Pulmonary artery endothelial cell (primary cell): ENCODE measurements around the gene GAA. TPM values are rescaled to one million over a fixed set of nuclear protein-coding genes. Genes with fewer than 3 reads are reported as not detected.

Source experiments
- DNase-seq: peaks from one replicate; pipeline ENCODE4 v3.0.0-alpha.2; 2011; ENCODE audit warnings: low read depth, low spot score
- total RNA-seq: library from RNA; depleted of rRNA; stranded (reverse); fragments of >200 nt; gene quantifications from 2 replicates; pipeline ENCODE4 v1.2.3, GENCODE V29; 2014

GAA gene
- total RNA-seq, 1 donor from 2014 or later = 17.6 TPM

DNA sequence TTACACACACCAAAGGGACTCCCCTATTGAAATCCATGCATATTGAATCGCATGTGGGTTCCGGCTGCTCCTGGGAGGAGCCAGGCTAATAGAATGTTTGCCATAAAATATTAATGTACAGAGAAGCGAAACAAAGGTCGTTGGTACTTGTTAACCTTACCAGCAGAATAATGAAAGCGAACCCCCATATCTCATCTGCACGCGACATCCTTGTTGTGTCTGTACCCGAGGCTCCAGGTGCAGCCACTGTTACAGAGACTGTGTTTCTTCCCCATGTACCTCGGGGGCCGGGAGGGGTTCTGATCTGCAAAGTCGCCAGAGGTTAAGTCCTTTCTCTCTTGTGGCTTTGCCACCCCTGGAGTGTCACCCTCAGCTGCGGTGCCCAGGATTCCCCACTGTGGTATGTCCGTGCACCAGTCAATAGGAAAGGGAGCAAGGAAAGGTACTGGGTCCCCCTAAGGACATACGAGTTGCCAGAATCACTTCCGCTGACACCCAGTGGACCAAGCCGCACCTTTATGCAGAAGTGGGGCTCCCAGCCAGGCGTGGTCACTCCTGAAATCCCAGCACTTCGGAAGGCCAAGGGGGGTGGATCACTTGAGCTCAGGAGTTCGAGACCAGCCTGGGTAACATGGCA lies 2.2 kb downstream of the GAA start:
- DNase-seq = no peak

DNA sequence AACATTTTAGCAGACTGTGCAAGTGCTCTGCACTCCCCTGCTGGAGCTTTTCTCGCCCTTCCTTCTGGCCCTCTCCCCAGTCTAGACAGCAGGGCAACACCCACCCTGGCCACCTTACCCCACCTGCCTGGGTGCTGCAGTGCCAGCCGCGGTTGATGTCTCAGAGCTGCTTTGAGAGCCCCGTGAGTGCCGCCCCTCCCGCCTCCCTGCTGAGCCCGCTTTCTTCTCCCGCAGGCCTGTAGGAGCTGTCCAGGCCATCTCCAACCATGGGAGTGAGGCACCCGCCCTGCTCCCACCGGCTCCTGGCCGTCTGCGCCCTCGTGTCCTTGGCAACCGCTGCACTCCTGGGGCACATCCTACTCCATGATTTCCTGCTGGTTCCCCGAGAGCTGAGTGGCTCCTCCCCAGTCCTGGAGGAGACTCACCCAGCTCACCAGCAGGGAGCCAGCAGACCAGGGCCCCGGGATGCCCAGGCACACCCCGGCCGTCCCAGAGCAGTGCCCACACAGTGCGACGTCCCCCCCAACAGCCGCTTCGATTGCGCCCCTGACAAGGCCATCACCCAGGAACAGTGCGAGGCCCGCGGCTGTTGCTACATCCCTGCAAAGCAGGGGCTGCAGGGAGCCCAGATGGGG lies 3.1 kb downstream of the GAA start:
- no peak for DNase-seq

DNA sequence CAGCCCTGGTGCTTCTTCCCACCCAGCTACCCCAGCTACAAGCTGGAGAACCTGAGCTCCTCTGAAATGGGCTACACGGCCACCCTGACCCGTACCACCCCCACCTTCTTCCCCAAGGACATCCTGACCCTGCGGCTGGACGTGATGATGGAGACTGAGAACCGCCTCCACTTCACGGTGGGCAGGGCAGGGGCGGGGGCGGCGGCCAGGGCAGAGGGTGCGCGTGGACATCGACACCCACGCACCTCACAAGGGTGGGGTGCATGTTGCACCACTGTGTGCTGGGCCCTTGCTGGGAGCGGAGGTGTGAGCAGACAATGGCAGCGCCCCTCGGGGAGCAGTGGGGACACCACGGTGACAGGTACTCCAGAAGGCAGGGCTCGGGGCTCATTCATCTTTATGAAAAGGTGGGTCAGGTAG lies 3.6 kb downstream of the GAA start:
- DNase-seq = no peak

DNA sequence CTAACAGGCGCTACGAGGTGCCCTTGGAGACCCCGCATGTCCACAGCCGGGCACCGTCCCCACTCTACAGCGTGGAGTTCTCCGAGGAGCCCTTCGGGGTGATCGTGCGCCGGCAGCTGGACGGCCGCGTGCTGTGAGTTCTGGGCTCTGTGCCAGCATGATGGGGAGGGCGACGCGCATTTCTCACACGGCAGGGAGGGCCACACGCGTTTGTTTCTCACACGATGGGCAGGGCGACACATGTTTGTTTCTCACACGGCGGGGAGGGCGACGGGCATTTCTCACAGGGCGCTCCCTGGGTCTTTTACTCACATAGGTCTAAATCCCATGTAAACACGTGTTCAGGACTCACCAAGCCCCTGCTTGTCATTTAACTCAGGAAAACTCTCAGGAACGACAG lies 4.4 kb downstream of the GAA start:
- no peak for DNase-seq

- no peak for DNase-seq
These were observed 4.8 kb downstream of the GAA start for GRCh38 chr17:80106176-80106575.

- no peak for DNase-seq
These were observed 5.4 kb downstream of the GAA start for GRCh38 chr17:80106751-80107150.

DNA sequence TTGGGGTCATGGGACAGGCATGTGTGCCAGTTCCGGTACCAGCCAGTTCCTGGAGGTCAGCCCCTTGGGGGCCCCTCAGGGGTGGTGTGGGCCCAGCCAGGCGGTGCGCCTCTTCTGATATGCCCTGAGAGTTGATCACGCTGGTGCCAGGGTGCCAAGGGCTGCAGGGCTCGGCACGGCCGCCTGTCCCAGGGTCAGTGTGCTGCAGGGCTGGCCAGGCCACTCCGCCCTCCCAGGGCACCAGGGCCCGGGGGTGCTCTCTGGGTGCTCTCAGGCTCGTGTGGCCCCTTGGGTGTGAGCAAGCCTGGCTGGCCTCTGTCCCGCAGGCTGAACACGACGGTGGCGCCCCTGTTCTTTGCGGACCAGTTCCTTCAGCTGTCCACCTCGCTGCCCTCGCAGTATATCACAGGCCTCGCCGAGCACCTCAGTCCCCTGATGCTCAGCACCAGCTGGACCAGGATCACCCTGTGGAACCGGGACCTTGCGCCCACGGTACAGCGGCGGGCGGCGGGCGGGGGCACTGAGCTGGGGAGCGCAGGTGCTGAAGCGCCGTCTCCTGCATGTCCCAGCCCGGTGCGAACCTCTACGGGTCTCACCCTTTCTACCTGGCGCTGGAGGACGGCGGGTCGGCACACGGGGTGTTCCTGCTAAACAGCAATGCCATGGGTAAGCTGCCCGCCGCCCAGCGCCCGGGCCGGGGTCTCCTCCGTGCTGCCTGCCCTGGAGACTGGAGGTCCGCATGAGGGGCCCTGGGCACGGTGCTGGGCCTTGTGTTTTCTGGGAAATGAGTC lies 6.0 kb downstream of the GAA start:
- no peak for DNase-seq

DNA sequence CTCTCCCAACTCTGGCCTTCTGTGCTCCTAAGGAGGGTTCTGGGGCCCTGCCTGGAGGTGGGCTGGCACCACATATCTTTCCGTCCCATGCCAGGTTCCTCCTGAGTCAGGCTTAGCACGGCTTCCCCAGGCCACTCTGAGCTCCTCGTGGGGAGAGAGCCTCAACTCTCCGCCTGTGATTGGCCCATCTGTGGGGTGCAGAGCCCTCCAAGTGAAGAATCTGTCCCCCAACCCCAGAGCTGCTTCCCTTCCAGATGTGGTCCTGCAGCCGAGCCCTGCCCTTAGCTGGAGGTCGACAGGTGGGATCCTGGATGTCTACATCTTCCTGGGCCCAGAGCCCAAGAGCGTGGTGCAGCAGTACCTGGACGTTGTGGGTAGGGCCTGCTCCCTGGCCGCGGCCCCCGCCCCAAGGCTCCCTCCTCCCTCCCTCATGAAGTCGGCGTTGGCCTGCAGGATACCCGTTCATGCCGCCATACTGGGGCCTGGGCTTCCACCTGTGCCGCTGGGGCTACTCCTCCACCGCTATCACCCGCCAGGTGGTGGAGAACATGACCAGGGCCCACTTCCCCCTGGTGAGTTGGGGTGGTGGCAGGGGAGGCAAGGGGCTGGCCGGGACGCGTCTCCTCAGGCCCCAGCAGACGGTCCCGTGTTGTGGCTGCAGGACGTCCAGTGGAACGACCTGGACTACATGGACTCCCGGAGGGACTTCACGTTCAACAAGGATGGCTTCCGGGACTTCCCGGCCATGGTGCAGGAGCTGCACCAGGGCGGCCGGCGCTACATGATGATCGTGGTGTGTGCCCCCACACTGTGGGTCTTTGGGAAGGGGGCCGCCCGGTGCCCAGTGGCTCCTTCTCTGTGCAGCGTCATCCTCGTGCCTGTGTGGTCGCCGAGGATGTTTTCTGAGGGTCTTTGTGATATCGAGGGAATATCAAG lies 6.9 kb downstream of the GAA start:
- no peak for DNase-seq

DNA sequence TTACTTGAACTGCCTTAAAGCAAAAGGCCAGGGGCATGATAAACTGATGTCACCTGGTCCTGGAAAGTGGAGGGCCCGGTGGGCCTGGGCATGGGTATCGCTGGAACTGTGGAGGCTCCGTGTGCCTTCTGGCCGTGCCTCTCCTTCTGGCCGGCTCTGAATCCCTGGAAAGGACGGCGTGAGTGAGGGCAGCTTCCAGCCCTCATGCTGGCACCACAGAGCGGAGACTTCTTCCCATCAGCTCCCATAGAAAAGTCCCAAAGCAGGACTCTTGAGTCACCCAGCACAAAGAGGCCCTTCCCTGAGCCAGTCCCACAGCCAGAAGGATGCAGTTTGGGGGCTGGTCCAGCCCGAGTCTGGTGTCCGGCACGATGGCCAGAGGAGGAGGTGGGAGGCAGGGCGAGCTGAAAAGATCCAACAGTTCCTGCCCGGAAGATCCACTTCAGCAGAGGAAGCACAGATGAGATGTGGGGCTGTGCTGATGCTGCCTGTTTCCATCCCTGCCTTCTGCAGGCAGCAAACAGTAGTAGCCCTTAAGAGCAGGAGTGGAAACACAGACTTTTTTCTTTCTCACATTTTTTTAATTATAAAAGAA lies 7.8 kb downstream of the GAA start:
- DNase-seq = no peak

- no peak for DNase-seq
These were observed 8.5 kb downstream of the GAA start for GRCh38 chr17:80109713-80110446.

- no peak for DNase-seq
These were observed 9.0 kb downstream of the GAA start for GRCh38 chr17:80110447-80110812.

GRCh38 chr17:80110927-80111701 lies 9.7 kb downstream of the GAA start:
- DNase-seq = no peak

DNA sequence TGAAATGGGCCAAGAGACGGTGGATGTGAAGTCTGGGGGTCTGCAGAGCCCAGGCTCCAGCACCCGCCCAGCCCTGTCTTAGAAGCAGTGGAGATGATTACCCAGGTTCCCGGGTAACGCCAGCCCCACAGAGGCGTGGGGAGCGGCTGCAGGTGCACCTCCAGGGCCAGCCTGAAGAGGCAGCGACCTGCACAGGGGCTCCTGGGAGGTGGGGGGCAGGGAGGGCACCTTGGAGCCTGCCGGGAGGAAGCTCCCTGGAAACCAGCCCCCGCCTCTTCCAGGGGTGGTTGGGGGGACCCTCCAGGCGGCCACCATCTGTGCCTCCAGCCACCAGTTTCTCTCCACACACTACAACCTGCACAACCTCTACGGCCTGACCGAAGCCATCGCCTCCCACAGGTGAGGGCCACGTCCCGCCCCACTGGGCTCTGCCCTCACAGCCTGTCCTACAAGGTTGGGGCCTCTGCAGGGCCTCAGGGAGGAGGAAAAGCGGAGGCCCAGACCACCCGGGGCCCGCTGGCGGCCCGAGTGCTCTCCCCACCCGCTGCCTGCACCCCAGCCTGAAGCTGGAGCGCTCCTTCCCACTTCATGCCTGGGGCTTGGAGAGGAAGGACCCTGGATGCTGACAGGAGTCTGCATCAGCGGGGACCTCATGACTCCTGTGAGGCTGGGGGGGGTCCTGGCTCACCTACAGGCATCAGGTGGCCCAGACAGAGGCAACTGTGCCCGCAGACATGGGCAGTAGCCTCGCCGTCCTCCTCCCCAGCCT lies 10.5 kb downstream of the GAA start:
- DNase-seq = no peak

- DNase-seq = no peak
These were observed 11.2 kb downstream of the GAA start for GRCh38 chr17:80112471-80113032.

DNA sequence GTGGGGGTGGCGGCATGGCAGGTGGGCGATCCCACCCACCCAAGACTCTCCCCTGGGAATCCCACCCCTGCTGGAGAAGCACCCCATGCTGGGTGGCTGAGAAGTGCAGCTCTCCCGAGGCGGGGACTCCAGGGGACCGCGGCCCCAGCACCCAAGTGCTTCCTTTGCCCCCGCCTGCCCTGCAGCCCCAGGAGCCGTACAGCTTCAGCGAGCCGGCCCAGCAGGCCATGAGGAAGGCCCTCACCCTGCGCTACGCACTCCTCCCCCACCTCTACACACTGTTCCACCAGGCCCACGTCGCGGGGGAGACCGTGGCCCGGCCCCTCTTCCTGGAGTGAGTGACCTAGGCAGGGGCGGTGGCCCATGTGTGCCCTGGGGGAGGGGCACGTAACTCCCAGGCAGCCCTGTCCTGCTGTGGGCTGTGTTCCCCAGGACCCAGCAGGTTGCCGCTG lies 11.7 kb downstream of the GAA start:
- no peak for DNase-seq

DNA sequence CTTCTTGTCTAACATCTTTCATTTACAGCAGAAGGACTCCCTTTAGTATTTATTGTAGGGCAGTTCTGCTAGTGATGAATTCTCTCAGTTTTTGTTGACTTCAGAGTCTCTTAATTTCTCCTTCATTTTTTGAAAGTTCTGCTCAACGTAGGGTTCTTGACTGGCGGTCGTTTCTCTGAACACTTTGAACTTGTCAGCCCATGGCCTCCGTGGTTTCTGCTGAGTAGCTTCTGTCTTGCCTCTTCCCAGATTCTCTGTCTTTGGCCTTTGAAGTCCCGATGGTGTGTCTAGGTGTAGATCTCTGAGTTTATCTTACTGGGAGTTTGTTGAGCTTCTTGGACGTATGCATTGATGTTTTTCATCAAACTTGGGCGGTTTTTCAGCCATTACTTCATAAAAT lies 13.4 kb downstream of the GAA start:
- DNase-seq = no peak

DNA sequence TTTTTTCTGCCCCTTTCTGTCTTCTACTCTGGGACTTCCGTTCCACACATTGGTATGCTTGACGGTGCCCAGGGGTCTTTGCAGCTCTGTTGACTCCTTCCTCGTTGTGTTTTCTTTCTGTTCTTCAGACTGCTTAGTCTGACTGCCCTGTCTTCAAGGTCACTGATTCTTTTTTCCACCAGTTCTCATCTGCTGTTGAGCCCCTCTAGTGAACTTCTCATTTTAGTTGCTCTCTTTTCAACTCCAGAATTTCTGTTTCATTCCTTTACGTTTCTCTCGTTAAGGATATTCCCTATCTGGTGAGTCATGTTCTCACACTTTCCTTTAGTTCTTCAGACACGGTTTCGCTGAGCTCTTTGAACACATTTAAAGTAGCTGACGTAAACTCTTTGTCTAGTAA lies 13.8 kb downstream of the GAA start:
- no peak for DNase-seq

DNA sequence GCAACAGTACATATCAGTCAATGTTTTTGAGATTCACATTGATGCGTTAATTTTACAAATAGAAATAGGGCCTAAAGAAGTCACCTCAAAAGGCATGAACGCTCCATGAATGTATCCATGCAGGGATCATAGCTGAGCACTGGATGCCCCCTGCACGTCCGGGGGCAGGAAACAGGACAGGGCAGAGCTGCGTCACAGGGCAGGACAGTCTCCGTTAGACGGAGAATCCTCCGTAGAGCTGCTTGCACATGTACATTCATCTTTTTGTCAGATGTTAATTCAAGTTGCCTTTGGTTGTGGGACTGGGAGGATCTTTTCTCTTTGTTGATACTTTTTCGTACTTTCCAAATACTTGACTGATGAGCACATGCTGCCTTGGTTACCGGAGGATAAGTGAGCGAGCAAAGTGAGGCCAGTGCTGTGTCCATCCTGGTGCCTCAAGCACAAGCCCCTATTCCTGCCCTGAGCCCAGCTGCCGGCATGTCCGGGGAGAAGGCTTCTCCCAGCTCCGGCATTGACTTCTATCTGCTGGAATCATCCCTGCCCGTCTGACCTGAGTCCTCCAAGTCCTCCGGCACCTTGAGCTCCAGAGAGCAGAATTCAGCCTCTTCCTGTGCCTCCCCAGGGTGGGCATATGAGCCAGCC lies 15.0 kb downstream of the GAA start:
- DNase-seq = no peak
